HCT116 (cell line): ENCODE data around the gene KCND3.

Experiments
- POLR2A ChIP-seq: IDR thresholded peaks from 2 replicates; pipeline ENCODE4 v1.7.0; 2011; ENCODE audit warnings: borderline replicate concordance; ENCODE audit not compliant: insufficient read depth, insufficient read length; ENCODE audit errors: extremely low read depth
- POLR2AphosphoS5 ChIP-seq: IDR thresholded peaks from 2 replicates; pipeline ENCODE4 v1.6.1; 2011; ENCODE audit warnings: mild to moderate bottlenecking, low read depth, low read length, moderate library complexity
- RAD21 ChIP-seq: IDR thresholded peaks from 2 replicates; pipeline ENCODE4 v1.6.1; 2012; ENCODE audit warnings: low read depth, mild to moderate bottlenecking
- SRF ChIP-seq: IDR thresholded peaks from 2 replicates; pipeline ENCODE4 v1.6.1; 2012; ENCODE audit warnings: low read depth
- TF ChIP-seq, protein P1 (sequence below): IDR thresholded peaks from 2 replicates; pipeline ENCODE4 v1.6.1; 2012; ENCODE audit warnings: low read depth
- TF ChIP-seq, protein P2 (sequence below), 3 experiments: fragments of 200-600 bp in 1 of 3; sonication (generic) in 1 of 3; IDR thresholded peaks in 2 of 3; conservative IDR thresholded peaks in 1 of 3; 2 replicates each; pipeline ENCODE4 v1.5.1; 2012 to 2017; ENCODE audit warnings: low read depth in 2 of 3, low read length in 2 of 3, antibody characterized with exemption in 1 of 3, borderline replicate concordance in 1 of 3, control low read depth in 1 of 3, mild to moderate bottlenecking in 1 of 3, mixed read lengths in 1 of 3, mixed run types in 1 of 3, moderate library complexity in 1 of 3; ENCODE audit not compliant: insufficient read depth in 1 of 3

DNA sequence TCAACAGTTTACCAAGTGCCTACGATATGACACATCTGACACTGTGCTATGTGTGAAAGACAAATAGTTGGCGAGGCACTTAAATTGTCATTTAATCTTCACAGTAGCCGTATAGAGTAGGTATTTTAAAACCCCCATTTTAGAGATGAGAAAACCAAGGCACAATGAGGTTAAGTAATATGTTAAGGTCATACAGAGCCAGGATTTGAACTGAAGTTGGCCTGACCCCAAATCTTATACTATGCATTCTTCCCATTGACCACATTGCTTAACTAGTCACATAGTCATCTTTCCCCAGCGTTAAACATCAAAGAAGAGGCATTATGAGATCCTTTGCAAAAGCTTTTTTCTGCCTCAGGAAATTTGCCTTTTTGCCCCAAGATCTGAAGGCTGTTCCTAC is 254.1 kb downstream of the KCND3 start:
- TF ChIP-seq, protein P1, sequence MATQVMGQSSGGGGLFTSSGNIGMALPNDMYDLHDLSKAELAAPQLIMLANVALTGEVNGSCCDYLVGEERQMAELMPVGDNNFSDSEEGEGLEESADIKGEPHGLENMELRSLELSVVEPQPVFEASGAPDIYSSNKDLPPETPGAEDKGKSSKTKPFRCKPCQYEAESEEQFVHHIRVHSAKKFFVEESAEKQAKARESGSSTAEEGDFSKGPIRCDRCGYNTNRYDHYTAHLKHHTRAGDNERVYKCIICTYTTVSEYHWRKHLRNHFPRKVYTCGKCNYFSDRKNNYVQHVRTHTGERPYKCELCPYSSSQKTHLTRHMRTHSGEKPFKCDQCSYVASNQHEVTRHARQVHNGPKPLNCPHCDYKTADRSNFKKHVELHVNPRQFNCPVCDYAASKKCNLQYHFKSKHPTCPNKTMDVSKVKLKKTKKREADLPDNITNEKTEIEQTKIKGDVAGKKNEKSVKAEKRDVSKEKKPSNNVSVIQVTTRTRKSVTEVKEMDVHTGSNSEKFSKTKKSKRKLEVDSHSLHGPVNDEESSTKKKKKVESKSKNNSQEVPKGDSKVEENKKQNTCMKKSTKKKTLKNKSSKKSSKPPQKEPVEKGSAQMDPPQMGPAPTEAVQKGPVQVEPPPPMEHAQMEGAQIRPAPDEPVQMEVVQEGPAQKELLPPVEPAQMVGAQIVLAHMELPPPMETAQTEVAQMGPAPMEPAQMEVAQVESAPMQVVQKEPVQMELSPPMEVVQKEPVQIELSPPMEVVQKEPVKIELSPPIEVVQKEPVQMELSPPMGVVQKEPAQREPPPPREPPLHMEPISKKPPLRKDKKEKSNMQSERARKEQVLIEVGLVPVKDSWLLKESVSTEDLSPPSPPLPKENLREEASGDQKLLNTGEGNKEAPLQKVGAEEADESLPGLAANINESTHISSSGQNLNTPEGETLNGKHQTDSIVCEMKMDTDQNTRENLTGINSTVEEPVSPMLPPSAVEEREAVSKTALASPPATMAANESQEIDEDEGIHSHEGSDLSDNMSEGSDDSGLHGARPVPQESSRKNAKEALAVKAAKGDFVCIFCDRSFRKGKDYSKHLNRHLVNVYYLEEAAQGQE: no peak
- TF ChIP-seq RAD21 (no peak), POLR2A (no peak), POLR2AphosphoS5 (no peak), SRF (no peak)
- TF ChIP-seq, protein P2, sequence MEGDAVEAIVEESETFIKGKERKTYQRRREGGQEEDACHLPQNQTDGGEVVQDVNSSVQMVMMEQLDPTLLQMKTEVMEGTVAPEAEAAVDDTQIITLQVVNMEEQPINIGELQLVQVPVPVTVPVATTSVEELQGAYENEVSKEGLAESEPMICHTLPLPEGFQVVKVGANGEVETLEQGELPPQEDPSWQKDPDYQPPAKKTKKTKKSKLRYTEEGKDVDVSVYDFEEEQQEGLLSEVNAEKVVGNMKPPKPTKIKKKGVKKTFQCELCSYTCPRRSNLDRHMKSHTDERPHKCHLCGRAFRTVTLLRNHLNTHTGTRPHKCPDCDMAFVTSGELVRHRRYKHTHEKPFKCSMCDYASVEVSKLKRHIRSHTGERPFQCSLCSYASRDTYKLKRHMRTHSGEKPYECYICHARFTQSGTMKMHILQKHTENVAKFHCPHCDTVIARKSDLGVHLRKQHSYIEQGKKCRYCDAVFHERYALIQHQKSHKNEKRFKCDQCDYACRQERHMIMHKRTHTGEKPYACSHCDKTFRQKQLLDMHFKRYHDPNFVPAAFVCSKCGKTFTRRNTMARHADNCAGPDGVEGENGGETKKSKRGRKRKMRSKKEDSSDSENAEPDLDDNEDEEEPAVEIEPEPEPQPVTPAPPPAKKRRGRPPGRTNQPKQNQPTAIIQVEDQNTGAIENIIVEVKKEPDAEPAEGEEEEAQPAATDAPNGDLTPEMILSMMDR (IDR thresholded peaks at IDR 0.05 in 2 of 3, conservative IDR thresholded peaks at IDR 0.05 in 1 of 3; ENCODE audit: borderline replicate concordance in 1 of 3, insufficient read depth in 1 of 3, low read depth in 2 of 3, low read length in 2 of 3): no peak
